ENCODE measurements around the gene GPRC5C. TPM values are rescaled to one million over a fixed set of nuclear protein-coding genes. Genes with fewer than 3 reads are reported as not detected.

GPRC5C gene
- total RNA-seq, 1 experiment from 2014 or later: 83.2 TPM

DNA sequence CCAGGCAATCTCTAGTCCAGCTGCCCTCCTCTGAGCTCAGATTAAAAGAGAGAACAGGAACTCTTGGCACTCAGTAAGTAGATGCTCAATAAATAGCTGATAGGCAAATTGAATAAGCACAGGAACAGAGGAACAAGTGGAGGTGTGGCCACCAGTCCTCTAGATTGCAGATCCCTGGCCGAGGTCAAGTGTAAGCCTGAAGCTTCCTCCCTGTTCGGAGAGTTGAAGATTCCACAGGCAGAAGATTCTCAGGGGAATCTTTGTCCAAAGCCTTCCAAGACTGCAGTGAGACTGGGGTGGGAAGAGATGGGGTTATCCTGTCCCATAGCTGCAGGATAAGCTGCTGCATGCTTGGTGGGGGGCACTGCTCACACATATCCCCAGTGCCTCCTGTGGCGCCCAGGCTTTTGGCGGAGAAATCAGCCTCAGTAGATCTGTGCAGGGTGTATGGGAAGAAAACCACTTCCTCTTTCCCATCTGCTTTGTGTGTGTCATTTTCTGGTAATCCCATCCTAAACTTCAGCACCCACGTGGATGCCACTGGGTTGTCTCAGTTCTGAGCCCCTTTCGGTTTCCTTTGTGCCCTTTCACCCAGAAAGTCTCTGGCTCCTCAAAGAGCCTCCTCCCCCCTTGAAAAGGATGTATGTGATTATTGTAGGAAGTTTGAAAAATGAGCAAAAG lies 46.7 kb downstream of the GPRC5C start:
- intact Hi-C loops (cut with micrococcal nuclease; ENCODE audit: unreplicated experiment): no loop called here
- Histone ChIP-seq H3K36me3 (ENCODE audit: control insufficient read depth, insufficient read depth, low read length) (no peaks in the 10 kb centered on the region), H3K27me3 (replicated peaks; ENCODE audit: control insufficient read depth, insufficient read depth, low read length) (no peaks in the 10 kb centered on the region), H3K9me3 (peaks cover 16% of the 10 kb centered on the region), H3K4me1 (no peaks in the 10 kb centered on the region), H3K4me3 (ENCODE audit: low read depth, low read length) (no peak overlapping the region)
- no peak overlapping the region for H3K27ac Mint-ChIP-seq (ENCODE audit: unreplicated experiment)
- no TSS peak for BruUV-seq (replicated peaks)
- H3K36me3 Mint-ChIP-seq (ENCODE audit: insufficient read depth, unreplicated experiment): no peaks in the 10 kb centered on the region
- no peaks in the 10 kb centered on the region for H3K4me1 Mint-ChIP-seq (ENCODE audit: low read depth, unreplicated experiment)
- no peak for TF ChIP-seq CTCF (IDR thresholded peaks at IDR 0.05; ENCODE audit: insufficient read depth in 1 of 2, low read depth in 1 of 2, low read length in 1 of 2, severe bottlenecking in 1 of 2, unreplicated experiment in 1 of 2)
- peaks cover 29% of the 10 kb centered on the region for H3K27me3 Mint-ChIP-seq (ENCODE audit: insufficient read depth, unreplicated experiment)
- peaks cover 6% of the 10 kb centered on the region for H3K9me3 Mint-ChIP-seq (ENCODE audit: unreplicated experiment)
- H3K4me3 Mint-ChIP-seq (ENCODE audit: unreplicated experiment): no peak overlapping the region
- no peak for DNase-seq
- ChIA-PET CTCF (no interaction called here), POLR2A (no interaction called here)

DNA sequence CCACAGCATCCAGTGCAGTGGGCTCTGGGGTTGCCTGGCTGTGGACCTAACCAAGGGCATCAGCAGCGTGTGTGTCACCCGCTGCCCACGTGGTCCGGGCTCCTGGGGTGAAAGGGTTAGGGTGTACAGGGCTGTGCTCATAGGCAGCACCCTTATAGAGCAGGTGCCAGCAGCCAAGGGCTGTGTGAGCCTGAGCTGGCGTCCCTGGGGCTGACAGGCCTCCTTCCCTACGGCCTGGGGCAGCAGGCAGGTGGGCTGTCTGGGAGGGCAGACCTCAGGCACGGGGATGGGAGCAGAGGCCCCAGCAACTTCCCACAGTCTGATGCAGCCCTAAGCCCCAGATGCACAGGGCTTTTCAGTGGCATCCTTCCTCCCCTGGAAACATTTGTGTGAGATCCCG lies 48.4 kb downstream of the GPRC5C start:
- Mint-ChIP-seq H3K9me3 (ENCODE audit: unreplicated experiment) (peaks cover 6% of the 10 kb centered on the region), H3K4me1 (ENCODE audit: low read depth, unreplicated experiment) (no peaks in the 10 kb centered on the region), H3K36me3 (ENCODE audit: insufficient read depth, unreplicated experiment) (no peaks in the 10 kb centered on the region), H3K4me3 (ENCODE audit: unreplicated experiment) (no peak overlapping the region), H3K27ac (ENCODE audit: unreplicated experiment) (no peak overlapping the region), H3K27me3 (ENCODE audit: insufficient read depth, unreplicated experiment) (peaks cover 29% of the 10 kb centered on the region)
- Histone ChIP-seq H3K4me1 (no peaks in the 10 kb centered on the region), H3K27me3 (replicated peaks; ENCODE audit: control insufficient read depth, insufficient read depth, low read length) (no peaks in the 10 kb centered on the region), H3K36me3 (ENCODE audit: control insufficient read depth, insufficient read depth, low read length) (no peaks in the 10 kb centered on the region), H3K9me3 (peaks cover 14% of the 10 kb centered on the region), H3K4me3 (ENCODE audit: low read depth, low read length) (no peak overlapping the region)
- intact Hi-C loops (cut with micrococcal nuclease; ENCODE audit: unreplicated experiment): no loop called here
- DNase-seq: no peak
- no peak for TF ChIP-seq CTCF (IDR thresholded peaks at IDR 0.05; ENCODE audit: insufficient read depth in 1 of 2, low read depth in 1 of 2, low read length in 1 of 2, severe bottlenecking in 1 of 2, unreplicated experiment in 1 of 2)
- BruUV-seq (replicated peaks): no TSS peak
- POLR2A ChIA-PET: interaction anchor here (0.6 kb wide), 1 partner anchor 204 kb away, joined by 3 read pairs; no protein-coding TSS in a partner anchor
- CTCF ChIA-PET: interaction anchor here (0.6 kb wide), 1 partner anchor 34 kb away, joined by 4 read pairs; no protein-coding TSS in a partner anchor

DNA sequence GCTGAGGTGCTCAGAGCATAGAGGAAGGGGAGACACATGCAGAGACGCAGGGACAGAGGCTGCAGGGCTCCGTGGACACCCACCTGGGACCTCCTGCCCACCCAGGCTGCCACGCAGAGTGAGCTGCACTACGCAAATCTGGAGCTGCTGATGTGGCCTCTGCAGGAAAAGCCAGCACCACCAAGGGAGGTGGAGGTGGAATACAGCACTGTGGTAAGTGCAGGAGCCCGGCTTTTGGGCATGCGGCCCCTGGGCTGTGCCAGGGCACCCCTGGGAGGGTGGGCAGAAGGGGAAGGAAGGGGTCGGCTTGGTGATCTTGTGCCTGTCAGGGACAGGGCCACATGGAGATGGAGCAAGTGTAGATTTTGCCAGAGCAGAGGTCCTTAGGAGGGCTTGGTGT lies 49.7 kb downstream of the GPRC5C start:
- H3K27ac Mint-ChIP-seq (ENCODE audit: unreplicated experiment): no peak overlapping the region
- no peaks in the 10 kb centered on the region for H3K4me1 Mint-ChIP-seq (ENCODE audit: low read depth, unreplicated experiment)
- H3K4me1 ChIP-seq: no peaks in the 10 kb centered on the region
- ChIA-PET POLR2A (no interaction called here), CTCF (no interaction called here)
- no peaks in the 10 kb centered on the region for H3K27me3 ChIP-seq (replicated peaks; ENCODE audit: control insufficient read depth, insufficient read depth, low read length)
- TF ChIP-seq CTCF (IDR thresholded peaks at IDR 0.05; ENCODE audit: insufficient read depth in 1 of 2, low read depth in 1 of 2, low read length in 1 of 2, severe bottlenecking in 1 of 2, unreplicated experiment in 1 of 2): no peak
- no TSS peak for BruUV-seq (replicated peaks)
- peaks cover under 1% of the 10 kb centered on the region for H3K9me3 ChIP-seq
- peaks cover 2% of the 10 kb centered on the region for H3K9me3 Mint-ChIP-seq (ENCODE audit: unreplicated experiment)
- intact Hi-C loops (cut with micrococcal nuclease; ENCODE audit: unreplicated experiment): no loop called here
- H3K27me3 Mint-ChIP-seq (ENCODE audit: insufficient read depth, unreplicated experiment): peaks cover 26% of the 10 kb centered on the region
- no peak overlapping the region for H3K4me3 Mint-ChIP-seq (ENCODE audit: unreplicated experiment)
- H3K4me3 ChIP-seq (ENCODE audit: low read depth, low read length): no peak overlapping the region
- no peak for DNase-seq
- H3K36me3 Mint-ChIP-seq (ENCODE audit: insufficient read depth, unreplicated experiment): no peaks in the 10 kb centered on the region
- H3K36me3 ChIP-seq (ENCODE audit: control insufficient read depth, insufficient read depth, low read length): no peaks in the 10 kb centered on the region

Data from Caco-2 (cell line).